Measurements from ENCODE around the gene SDC1.

- no peak for TF ChIP-seq TAF1 (IDR thresholded peaks at IDR 0.05; ENCODE audit: low read depth)
- no peak for TF ChIP-seq RAD21 (IDR thresholded peaks at IDR 0.05; ENCODE audit: low read depth)
- TF ChIP-seq EP300 (IDR thresholded peaks at IDR 0.05; ENCODE audit: borderline replicate concordance): no peak
- no peak for TF ChIP-seq REST (IDR thresholded peaks at IDR 0.05; ENCODE audit: low read depth)
- TF ChIP-seq NFIC (IDR thresholded peaks at IDR 0.05): no peak
- TF ChIP-seq USF1 (IDR thresholded peaks at IDR 0.05): no peak
- TF ChIP-seq MAX (IDR thresholded peaks at IDR 0.05): no peak
- TF ChIP-seq CEBPB (IDR thresholded peaks at IDR 0.05): no peak
- TF ChIP-seq TCF12 (IDR thresholded peaks at IDR 0.05; ENCODE audit: low read depth): no peak
- TF ChIP-seq FOXM1 (IDR thresholded peaks at IDR 0.05; ENCODE audit: borderline replicate concordance, low read depth): no peak
- no peak for TF ChIP-seq TEAD4 (IDR thresholded peaks at IDR 0.05)
Measured at GRCh38 chr2:20175267-20175666, 49.7 kb downstream of the SDC1 start.
